Epidermal melanocyte (primary cell): ENCODE results near the gene ZRSR2.
"Not testable (repeated sequence)": the region's sequence is repeated elsewhere in the genome, so short reads cannot be mapped to it uniquely, and the experiment has no call there.

ENCODE experiments used
- DNase-seq: peaks from one replicate; pipeline ENCODE4 v3.0.0; 2011; ENCODE audit warnings: low spot score; ENCODE audit not compliant: insufficient read length

ZRSR2 gene, protein sequence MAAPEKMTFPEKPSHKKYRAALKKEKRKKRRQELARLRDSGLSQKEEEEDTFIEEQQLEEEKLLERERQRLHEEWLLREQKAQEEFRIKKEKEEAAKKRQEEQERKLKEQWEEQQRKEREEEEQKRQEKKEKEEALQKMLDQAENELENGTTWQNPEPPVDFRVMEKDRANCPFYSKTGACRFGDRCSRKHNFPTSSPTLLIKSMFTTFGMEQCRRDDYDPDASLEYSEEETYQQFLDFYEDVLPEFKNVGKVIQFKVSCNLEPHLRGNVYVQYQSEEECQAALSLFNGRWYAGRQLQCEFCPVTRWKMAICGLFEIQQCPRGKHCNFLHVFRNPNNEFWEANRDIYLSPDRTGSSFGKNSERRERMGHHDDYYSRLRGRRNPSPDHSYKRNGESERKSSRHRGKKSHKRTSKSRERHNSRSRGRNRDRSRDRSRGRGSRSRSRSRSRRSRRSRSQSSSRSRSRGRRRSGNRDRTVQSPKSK

DNA sequence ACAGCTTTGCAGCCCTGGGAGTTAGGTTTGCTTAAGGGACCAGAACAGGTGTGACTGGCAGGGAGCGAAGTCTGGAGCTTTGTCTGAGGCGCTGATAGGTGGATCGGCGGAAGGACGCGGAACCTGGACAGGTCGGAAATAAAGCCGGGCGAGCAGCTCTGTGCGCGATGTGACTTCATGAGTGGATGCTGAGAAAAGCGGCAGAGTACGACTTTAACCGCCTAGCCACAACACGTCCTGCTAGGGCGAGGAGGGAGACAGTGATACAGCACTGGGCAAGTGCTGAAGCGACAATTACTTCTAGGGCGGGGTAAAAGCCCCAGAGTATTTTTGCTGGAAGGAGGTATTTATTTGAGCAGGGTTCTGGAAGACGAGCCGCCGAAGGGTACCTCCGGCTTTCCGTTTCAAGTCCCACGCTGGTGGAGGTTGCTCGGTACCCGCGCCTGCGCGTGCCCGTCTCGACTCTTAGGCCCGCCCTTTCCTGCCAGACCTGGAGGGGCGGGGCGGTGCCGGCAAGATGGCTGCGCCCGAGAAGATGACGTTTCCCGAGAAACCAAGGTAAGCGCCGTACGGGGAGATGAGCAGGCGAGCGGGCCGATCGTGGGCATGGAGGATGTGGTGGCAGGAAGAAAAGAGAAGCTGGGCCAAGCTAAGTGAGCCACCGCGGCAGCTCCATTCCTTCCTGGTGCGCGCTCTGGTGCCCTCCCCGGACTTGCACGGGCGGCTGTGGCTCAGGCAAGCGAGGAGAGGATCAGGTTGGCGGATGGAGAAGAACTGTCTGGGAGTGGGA, at the start of gene ZRSR2:
ZRSR2 (plus strand) TSS at position 506 of the 790 bp plus-strand sequence; CDS start at position 518, 12 bp downstream.
- DNase-seq = peak; percentile 53

DNA sequence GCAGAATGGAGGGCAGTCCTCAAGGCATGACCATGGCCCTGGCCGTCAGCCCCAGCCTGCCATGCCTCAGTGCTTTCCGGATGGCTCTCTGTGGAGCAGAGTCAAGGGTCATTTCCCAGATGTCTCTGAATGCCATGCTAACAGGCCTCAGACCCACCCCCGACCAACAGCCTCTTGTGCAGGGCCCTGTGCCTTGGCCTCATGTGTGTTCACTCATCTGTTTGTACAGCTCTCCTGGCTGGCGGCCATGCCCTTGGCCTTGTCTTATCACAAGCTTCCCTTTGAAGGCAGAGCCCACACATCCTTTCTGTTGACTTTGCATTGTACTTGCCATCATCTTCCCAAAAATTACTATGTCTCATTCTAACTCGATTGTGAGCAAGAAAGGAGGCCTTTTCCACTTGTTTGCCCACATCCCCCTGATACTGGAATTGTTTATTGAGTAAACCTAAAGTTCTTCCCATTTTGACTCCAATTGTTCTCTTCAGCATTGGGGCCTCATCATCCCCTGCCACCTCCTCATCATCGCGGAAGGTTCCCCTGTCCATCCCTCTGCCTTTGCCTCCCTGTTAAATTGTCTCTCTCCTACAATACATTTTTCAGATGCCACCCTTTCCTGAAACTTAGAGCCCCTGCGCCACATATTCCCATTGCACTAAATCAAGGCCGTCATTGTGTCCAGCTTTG, 46.0 kb upstream of the ZRSR2 start:
- DNase-seq = no peak

DNA sequence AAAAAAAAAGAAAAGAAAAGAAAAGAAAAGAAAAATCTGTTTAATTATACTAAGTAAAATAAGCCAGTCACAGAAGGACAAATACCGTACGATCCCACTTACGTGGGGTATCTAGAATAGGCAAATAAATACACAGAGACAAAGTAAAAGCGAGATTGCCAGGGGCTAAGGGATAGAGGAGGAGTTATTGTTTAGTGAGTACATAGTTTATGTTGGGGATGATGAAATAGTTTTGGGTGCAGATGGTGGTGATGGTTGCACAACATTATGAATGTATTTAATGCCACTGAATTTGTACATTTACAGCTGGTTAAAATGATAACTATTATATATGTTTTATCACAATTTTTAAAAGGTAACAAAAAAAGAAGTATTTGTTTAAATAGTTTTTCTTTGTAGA, 45.1 kb upstream of the ZRSR2 start:
- DNase-seq = no peak

DNA sequence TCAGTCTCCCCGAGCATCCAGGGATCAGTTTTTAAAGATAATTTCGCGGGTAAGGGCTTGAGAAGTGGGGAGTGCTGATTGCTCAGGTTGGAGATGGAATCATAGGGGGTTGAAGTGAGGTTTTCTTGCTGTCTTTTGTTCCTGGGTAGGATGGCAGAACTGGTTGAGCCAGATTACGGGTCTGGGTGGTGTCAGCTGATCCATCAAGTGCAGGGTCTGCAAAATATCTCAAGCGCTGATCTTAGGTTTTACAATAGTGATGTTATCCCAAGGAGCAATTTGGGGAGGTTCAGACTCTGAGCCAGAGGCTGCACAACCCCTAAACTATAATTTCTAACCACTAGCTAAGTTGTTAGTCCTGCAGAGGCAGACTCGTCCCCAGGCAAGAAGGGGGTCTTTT, 43.6 kb upstream of the ZRSR2 start:
- DNase-seq = not testable (repeated sequence)

DNA sequence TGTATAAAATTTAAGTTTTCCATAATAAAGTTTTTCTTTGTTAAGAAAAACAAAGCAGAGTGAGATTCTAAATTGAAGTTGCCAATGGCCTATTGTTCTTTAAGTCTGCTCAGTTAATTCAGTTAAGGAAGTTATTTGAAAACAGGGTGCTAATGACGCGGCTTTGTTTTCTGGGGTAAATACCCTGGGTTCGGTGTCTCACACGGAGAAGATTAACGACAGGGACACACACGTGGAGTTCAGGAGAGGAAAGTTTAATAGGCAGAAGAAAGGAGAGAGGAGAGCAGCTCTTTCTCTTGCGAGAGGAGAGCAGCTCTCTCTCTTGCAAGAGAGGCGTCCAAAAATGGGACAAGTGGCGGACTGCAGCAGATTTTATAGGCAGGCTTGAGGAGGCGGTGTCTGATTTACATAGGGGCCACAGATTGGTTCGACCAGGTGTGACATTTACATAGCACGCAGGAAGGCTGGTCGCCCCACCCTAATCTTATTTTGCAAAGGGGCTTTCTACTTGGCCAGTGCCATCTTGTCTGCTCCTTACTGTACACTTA, 42.6 kb upstream of the ZRSR2 start:
- no peak for DNase-seq

DNA sequence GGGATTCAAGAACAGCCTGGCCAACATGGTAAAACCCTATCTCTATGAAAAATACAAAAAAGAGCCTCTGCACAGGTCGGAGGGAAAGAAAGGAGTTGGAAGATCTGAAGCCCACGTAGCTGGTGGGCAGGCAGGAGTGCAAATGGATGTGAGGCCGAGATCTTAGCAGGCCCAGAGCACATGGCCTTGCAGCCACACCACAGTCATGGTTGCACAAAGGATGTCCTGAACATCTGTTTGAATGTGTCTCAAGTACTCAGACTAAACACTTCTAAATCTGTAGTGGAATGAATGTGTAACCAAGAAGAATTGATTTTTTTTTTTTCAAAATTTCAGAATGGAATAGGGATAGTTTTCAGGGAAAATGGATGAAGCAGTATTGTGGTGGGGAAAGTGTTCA, 41.4 kb upstream of the ZRSR2 start:
- no peak for DNase-seq

DNA sequence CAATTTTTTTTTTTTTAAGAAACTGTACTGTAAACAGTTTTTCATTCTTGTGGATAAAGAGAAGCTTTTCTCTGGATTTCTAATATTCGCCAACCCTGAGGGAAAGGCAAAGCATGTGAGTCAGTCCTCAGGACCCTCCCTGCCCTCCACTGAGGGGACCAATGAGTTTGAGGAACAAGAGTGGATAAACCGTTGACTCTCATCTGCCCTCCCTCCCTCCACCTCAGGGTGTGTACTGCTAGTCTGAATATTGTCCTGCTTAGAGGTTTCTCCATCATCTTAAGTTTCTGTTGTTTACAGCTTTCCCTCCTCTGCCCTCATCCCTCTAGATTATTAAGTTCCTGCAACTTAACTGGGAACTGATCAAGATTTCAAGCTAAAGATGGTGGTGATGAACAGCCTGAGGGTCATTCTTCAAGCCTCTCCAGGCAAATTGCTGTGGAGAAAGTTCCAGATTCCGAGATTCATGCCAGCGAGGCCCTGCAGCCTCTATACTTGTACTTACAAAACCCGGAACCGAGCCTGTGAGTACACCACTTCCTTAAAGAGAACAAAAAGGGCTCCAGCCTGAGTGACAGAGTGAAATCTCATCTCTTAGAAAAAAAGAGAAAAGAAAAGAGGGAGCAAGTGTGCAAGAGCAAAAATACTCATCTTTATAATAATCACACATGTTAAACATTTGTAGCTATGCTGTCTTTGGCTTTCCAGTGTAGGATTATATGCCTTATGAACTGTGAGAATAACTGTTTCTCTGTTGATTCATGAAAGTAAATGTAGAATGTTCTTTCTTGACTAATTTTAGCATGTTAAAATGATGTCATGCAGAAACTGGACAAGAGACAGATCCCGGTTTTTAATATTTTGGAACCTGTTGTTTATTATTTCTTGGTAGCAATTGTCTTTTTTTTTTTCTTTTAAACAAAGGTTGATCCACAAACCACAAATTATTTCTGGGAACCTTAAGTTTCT, 40.4 kb upstream of the ZRSR2 start:
- DNase-seq = no peak

DNA sequence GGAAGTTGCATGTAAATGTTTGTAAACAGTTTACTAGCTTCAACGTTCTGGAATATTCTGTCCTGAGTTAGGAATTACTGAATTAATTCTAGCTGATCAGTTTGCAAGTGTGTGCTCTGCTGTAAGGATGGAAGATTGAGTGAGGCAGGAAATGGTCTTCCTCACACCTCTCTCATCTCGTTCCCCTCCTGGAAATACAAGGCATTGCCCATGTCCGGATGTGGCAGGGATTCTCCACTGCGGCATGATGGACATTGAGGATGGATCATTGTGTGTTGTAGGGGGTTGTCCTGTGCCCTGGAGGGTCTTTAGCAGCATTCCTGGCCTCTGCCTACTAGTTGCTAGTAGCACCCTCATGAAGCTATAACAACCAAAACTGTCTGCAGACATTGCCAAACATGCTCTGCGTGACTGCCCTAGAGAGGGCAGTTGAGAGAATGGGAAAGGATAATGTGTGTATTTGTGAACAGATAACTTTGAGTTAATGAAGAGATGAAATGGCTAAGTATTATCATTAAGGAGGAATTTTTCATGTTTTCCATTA, 39.6 kb upstream of the ZRSR2 start:
- no peak for DNase-seq

DNA sequence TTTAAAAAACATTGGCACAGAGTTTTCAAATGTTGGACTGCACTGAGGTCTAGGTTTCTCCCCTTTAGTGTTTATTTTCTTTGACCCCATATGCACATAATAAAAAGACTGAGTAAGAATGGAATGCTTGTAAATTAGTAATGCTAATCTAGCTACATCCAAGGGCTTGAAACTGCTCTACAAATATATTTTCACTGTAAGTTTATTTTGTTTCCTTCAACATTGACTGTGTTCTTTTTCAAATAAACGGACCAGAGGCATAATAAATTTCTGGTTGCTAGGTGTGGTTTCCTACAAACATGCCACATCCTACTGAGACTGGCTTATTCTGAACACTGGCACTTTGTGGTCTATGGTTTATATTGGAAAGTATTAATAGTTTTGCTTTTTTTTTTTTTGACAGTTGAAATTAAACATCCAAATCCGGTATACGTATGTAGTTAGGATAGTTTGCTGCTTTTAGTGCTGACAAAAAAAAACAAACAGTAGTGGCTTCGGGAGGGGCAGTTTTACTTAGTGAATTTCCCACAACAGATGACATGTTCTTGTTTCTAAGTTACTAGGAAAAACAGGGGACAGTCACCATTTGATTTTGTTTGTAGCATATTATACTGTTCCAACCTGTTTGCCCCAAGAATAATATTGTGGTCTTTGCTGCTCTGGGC, 39.0 kb upstream of the ZRSR2 start:
- DNase-seq = no peak

DNA sequence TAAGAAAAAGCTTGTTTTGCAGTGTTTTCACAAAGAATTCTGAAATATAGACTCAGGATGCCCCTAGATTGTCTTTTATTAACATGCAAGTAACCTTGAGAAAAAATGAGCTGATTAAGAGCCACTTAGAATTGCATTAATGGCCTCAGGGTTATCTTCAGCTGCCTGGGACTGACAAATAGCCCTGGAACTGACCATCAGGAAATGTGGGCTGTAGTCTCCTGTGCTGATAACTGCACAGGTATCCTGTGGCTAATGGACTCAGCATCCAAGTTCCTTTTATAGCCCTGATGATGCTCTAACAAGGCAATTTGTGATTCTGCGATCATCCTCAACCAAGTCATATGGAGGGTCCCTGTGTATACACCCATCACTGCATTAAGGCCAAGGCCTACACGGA, 35.2 kb upstream of the ZRSR2 start:
- no peak for DNase-seq

DNA sequence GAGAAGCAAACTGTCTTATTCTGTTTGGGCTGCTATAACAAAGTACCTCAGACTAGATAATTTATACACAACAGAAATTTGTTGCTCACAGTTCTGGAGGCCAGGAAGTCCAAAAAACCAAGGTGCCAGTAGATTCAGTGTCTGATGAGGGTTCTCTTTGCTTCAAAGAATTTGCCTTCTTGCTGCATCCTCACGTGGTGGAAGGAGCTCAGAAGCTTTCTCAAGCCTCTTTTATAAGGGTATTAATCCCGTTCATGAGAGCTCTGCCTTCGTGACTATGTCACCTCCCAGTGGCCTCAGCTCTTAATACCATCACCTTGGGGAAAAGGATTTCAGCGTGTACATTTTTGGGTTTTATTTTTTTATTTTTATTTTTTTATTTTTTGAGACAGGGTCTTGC, 32.1 kb upstream of the ZRSR2 start:
- DNase-seq = no peak

DNA sequence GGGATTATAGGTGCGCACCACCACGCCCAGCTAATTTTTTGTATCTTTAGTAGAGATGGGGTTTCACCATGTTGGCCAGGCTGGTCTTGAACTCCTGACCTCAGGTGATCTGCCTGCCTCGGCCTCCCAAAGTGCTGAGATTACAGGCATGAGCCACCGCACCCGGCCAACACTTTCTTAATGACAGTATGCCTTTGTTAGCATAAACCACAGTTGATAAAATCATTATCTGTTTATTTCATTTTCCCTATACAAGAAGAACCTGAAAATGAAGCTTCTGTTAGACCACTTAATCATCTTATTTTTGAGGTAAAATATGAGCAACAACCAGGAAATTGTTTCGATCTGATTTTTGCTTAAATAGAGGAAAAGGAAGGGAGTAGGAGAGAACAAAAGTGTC, 30.4 kb upstream of the ZRSR2 start:
- not testable (repeated sequence) for DNase-seq

DNA sequence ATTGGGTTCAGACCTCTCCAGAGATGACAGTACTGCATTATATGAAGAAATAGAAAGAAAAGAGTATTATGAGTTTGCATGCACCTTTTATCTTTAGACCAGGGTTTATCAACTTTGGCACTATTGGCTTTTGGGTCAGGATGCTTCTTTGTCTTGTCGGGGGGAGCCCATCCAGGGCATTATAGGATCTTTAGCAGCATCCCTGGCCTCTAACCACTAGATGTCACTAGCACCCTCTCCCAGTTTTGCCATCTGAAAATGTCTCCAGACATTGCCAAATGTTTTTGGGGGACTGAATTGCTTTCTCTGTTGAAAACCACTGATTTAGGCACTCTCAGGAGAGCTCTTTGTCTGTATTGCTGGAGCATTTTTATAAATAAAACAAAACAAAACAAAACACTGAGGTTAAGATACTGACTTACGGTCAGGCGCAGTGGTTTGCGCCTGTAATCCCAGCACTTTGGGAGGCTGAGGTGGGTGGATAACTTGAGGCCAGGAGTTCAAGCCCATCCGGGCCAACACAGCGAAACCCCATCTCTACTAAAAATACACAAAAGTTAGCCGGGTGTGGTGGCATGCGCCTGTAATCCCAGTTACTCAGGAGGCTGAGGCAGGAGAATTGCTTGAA, 28.6 kb upstream of the ZRSR2 start:
- DNase-seq = peak; percentile 19

DNA sequence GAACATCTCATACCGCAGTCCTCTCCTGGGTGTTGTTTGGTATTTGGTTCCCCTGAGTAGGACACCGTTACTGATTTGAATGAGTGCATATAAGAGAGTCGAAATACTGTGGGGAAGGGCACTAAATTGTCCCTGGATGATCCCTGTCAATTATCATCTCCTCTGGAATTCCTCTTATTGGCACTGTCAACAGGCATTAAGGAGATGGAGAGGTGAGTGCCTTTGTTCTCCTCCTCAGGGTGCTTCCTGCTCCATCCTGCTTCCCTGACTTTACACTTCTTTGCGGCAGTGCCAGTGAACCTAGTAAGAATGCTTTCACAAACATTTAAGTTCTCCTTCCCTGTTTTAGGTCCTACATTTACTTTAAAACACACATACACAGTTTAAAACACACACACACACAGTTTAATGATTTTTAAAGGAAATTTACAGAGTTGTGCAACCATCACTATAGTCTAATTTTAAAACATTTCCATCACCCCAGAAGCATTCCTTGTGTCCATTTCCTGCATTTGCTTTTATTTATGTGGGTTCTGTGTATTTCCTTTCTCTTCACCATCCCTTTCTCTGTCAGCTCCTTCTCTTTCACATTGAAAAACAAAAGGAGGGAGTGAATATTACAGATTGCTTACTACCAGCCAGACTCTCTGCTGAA, 20.9 kb upstream of the ZRSR2 start:
- no peak for DNase-seq

DNA sequence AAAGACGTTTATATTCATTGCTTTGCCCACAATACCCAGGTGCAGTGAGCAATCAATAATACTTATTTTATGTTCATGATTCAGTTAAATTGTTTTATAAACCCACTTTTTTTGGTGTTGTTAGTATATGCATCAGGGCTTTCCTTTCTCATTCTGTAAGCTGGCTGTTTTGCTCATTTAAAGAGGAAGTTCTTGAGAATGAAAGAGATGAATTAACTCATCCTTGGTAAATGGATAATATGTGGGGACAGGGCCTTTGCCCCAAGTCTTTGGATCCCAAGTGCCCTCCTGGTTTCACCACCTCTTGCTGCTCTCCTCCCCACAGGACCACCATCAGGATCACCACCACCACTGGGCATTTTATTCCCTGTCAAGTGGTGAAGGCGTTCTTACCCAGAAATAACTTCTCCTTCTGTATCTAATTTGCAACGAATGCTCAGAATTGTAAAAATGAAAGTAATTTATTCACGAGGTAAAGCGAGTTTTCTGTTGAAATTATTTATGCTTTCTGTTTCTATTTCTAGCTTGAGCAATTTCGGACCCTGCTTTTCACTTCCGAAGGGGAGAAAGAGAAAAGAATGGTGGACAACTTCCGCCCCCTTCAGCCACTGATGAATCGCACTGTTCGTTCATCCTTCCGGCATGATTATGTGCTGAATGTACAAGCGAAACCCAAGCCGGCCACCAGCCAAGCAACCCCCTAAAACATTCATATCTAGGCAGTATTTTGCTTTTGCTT, 8.2 kb upstream of the ZRSR2 start:
- DNase-seq = no peak

DNA sequence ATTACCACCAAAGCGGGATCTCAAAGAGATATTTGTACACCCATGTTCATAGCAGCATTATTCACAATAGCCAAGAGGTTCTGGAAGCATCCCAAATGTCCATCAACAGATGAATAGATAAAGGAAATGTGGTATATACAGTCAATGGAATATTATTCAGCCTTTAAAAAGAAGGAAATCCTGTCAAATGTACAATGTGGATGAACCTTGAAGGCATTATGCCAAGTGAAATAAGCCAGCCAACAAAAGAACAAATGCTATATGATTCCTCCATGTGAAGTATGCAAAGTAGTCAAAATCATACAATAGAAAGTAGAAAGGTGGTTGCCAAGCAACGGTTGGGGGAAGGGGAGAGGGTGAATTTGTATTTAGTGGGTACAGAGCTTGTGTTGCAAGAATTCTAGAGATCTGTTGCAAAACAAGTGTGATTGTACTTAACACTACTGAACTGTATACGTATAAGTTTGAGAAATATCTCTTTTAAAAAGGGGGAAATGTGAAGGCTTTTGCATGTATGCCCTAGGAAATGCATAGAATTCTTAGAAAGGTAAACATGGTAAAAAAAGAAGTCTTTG, 5.0 kb upstream of the ZRSR2 start:
- DNase-seq = no peak

DNA sequence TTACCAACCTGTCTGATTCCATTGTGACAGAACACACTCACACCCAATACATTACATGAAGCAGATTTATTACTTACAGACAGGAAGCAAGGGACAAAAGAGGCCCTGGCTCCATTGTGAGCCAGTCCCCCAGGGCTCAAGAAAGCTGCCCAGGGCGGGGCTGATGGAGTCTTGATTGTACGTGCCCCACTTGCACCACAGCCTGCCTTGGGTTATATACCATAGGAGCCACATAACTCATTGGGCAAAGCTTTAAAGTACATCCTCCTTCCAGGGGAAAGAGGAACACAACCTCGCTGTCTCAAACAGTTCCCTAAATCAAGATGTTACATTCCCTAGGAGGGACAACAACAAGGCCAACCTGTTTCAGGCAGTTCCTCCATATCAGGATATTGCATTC, 3.4 kb upstream of the ZRSR2 start:
- DNase-seq = no peak
